Ascending aorta (tissue), 2 donors: ENCODE measurements around the gene CAMLG. TPM values are rescaled to one million over a fixed set of nuclear protein-coding genes. Genes with fewer than 3 reads are reported as not detected.

Experiments used
- DNase-seq, 2 donors: peaks; one replicate each; pipeline ENCODE4 v3.0.0-alpha.2; 2019; ENCODE audit warnings: low spot score in 2 of 2
- H3K27ac ChIP-seq, 2 donors: fragments of 200-600 bp; sonication (generic); one replicate each; pipeline ENCODE4 v1.5.1; 2016 to 2017; ENCODE audit warnings: mild to moderate bottlenecking in 1 of 2
- H3K27me3 ChIP-seq: fragments of 200-600 bp; sonication (generic); one replicate; pipeline ENCODE4 v1.5.1; 2017
- H3K36me3 ChIP-seq, 2 donors: fragments of 200-600 bp; sonication (generic); one replicate each; pipeline ENCODE4 v1.5.1; 2016
- H3K4me1 ChIP-seq, 2 donors: fragments of 200-600 bp; sonication (generic); one replicate each; pipeline ENCODE4 v1.5.1; 2016 to 2017; ENCODE audit warnings: mild to moderate bottlenecking in 1 of 2
- H3K4me3 ChIP-seq, 2 donors: fragments of 200-600 bp; sonication (generic); one replicate each; pipeline ENCODE4 v1.5.1; 2016 to 2017; ENCODE audit warnings: mild to moderate bottlenecking in 1 of 2
- H3K9me3 ChIP-seq, 2 donors: fragments of 200-600 bp; sonication (generic); one replicate each; pipeline ENCODE4 v1.5.1; 2016
- intact Hi-C: fragments of 100-400 bp; cut with DNase I; formaldehyde crosslinking; loops from one replicate; pipeline ENCODE4 v1.15.1; 2023
- total RNA-seq: library from RNA; depleted of rRNA; stranded (reverse); fragments of >200 nt; gene quantifications from one replicate; pipeline ENCODE4 v1.1.0, GENCODE V29; 2016
- TF ChIP-seq, protein P1 (sequence below), 3 experiments: fragments of 200-600 bp in 2 of 3; fragments of 450-650 bp in 1 of 3; sonication (generic) in 2 of 3; IDR thresholded peaks; one replicate each; pipeline ENCODE4 v1.5.1; 2016 to 2019; ENCODE audit warnings: antibody characterized with exemption in 3 of 3, mild to moderate bottlenecking in 1 of 3, moderate library complexity in 1 of 3

CAMLG gene
- total RNA-seq, 1 donor from 2014 or later = 12.6 TPM

DNA sequence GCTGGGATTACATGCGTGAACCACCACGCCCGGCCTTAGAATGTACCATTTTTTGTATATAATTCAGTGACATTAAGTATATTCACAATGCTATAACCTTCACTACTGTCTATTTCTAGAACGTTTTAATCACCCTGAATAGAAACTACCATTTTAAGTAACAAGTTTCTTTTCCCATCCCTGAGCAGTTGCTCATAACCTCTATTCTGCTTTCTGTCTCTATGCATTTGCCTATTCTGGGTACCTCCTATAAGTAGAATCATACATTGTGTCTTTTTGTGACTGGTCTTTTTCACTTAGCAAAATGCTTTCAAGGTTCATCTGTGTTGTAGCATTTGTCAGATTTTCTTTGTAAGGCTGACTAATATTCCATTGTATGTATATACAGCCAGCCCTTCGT, 60.1 kb downstream of the CAMLG start:
- H3K9me3 ChIP-seq = no peaks in the 10 kb centered on the region
- no peak overlapping the region for H3K4me3 ChIP-seq
- intact Hi-C loops = no loop called here
- TF ChIP-seq, protein P1, sequence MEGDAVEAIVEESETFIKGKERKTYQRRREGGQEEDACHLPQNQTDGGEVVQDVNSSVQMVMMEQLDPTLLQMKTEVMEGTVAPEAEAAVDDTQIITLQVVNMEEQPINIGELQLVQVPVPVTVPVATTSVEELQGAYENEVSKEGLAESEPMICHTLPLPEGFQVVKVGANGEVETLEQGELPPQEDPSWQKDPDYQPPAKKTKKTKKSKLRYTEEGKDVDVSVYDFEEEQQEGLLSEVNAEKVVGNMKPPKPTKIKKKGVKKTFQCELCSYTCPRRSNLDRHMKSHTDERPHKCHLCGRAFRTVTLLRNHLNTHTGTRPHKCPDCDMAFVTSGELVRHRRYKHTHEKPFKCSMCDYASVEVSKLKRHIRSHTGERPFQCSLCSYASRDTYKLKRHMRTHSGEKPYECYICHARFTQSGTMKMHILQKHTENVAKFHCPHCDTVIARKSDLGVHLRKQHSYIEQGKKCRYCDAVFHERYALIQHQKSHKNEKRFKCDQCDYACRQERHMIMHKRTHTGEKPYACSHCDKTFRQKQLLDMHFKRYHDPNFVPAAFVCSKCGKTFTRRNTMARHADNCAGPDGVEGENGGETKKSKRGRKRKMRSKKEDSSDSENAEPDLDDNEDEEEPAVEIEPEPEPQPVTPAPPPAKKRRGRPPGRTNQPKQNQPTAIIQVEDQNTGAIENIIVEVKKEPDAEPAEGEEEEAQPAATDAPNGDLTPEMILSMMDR (IDR thresholded peaks at IDR 0.05) = no peak
- H3K27me3 ChIP-seq = no peaks in the 10 kb centered on the region
- DNase-seq = no peak
- H3K27ac ChIP-seq = no peak overlapping the region
- peaks cover 41 to 80% of the 10 kb centered on the region in 2 donors for H3K36me3 ChIP-seq
- no peaks in the 10 kb centered on the region for H3K4me1 ChIP-seq

Other genes starting within 250 kb of the CAMLG start
- 70.9 TPM for gene JADE2, start 212.9 kb upstream of the CAMLG start, total RNA-seq
- 11.6 TPM for gene SAR1B, start 105.7 kb upstream of the CAMLG start, total RNA-seq
- gene SEC24A, start 89.8 kb upstream of the CAMLG start, total RNA-seq = 21.2 TPM
- gene DDX46, start 20.2 kb downstream of the CAMLG start, total RNA-seq = 84.1 TPM
- gene C5orf24, start 107.4 kb downstream of the CAMLG start, total RNA-seq = 36.5 TPM
- 211 TPM for gene TXNDC15, start 135.8 kb downstream of the CAMLG start, total RNA-seq
- gene PCBD2, start 166.6 kb downstream of the CAMLG start, total RNA-seq = 7.6 TPM
- gene CATSPER3, start 229.4 kb downstream of the CAMLG start, total RNA-seq = not detected